NOMO-1 (cell line): Measurements from ENCODE around the gene ICAM2.
"Not testable (repeated sequence)": the region's sequence is repeated elsewhere in the genome, so short reads cannot be mapped to it uniquely, and the experiment has no call there.

Experiments used
- DNase-seq, 2 experiments: peaks; one replicate each; lab custom pipeline; 2025; ENCODE audit not compliant: unreplicated experiment in 2 of 2; lab: John Stamatoyannopoulos, UW

The ICAM2 gene

GRCh38 chr17:64015447-64015846 is 5.0 kb downstream of the ICAM2 start:
- DNase-seq = no peak

GRCh38 chr17:64009571-64010402 is 10.6 kb downstream of the ICAM2 start:
- peak; percentile 43 to 76 for DNase-seq

- DNase-seq = no peak
Observed at GRCh38 chr17:64008830-64009229, 11.6 kb downstream of the ICAM2 start.

GRCh38 chr17:64008346-64008745 is 12.1 kb downstream of the ICAM2 start:
- no peak for DNase-seq

GRCh38 chr17:64007838-64008282 is 12.6 kb downstream of the ICAM2 start:
- DNase-seq = no peak

GRCh38 chr17:64007089-64007837 is 13.2 kb downstream of the ICAM2 start:
- not testable (repeated sequence) for DNase-seq

GRCh38 chr17:64006361-64007088 is 13.9 kb downstream of the ICAM2 start:
- no peak for DNase-seq

GRCh38 chr17:64005734-64006167 is 14.7 kb downstream of the ICAM2 start:
- DNase-seq = no peak

- DNase-seq = no peak
Observed at GRCh38 chr17:64004903-64005733, 15.3 kb downstream of the ICAM2 start.

- DNase-seq = no peak
Observed at GRCh38 chr17:64004218-64004770, 16.1 kb downstream of the ICAM2 start.

GRCh38 chr17:64003526-64004121 is 16.8 kb downstream of the ICAM2 start:
- DNase-seq = no peak

- no peak for DNase-seq
Observed at GRCh38 chr17:64002658-64003525, 17.5 kb downstream of the ICAM2 start.

GRCh38 chr17:64001763-64002529 is 18.5 kb downstream of the ICAM2 start:
- no peak for DNase-seq

- DNase-seq = no peak
Observed at GRCh38 chr17:64001091-64001579, 19.3 kb downstream of the ICAM2 start.

GRCh38 chr17:63999680-64000531 is 20.5 kb downstream of the ICAM2 start:
- DNase-seq = no peak

GRCh38 chr17:63998721-63999679 is 21.4 kb downstream of the ICAM2 start:
- no peak for DNase-seq
